ENCODE measurements around the gene ATP13A4. TPM values are rescaled to one million over a fixed set of nuclear protein-coding genes. Genes with fewer than 3 reads are reported as not detected.

ATP13A4 gene
- polyA plus RNA-seq, 3 donors, result 0.08 to 0.21 (median 0.19) TPM

GRCh38 chr3:193589616-193590015 is 34.9 kb upstream of the ATP13A4 start:
- Histone ChIP-seq H3K4me3 (replicated peaks in 1 of 3; ENCODE audit: low read depth in 2 of 3, low read length in 3 of 3) (no peak overlapping the region), H2AFZ (ENCODE audit: insufficient read depth, low read depth, low read length, poor library complexity, severe bottlenecking) (no peak overlapping the region), H3K36me3 (replicated peaks in 1 of 2; ENCODE audit: control insufficient read depth in 1 of 2, insufficient read depth in 2 of 2, low read length in 2 of 2) (no peaks in the 10 kb centered on the region), H3K4me2 (replicated peaks; ENCODE audit: extremely low read depth, low read length, poor library complexity, severe bottlenecking) (no peak overlapping the region), H4K20me1 (ENCODE audit: insufficient read depth, low read length) (no peaks in the 10 kb centered on the region), H3K4me1 (ENCODE audit: control insufficient read depth in 1 of 2, insufficient read depth in 2 of 2, low read length in 2 of 2) (peaks cover 22 to 39% of the 10 kb centered on the region in 2 donors), H3K9ac (ENCODE audit: insufficient read depth, low read length, poor library complexity, severe bottlenecking) (no peak overlapping the region), H3K27me3 (ENCODE audit: control insufficient read depth in 2 of 2, insufficient read depth in 2 of 2, low read length in 2 of 2) (no peaks in the 10 kb centered on the region), H3K79me2 (ENCODE audit: insufficient read depth, low read length) (peaks cover 17% of the 10 kb centered on the region), H3K27ac (ENCODE audit: low read depth in 1 of 2, low read length in 2 of 2) (no peak overlapping the region), H3K9me3 (replicated peaks in 1 of 2; ENCODE audit: control insufficient read depth in 1 of 2, insufficient read depth in 1 of 2, low read length in 2 of 2) (no peaks in the 10 kb centered on the region)
- Mint-ChIP-seq H3K4me1 (peaks cover 34% of the 10 kb centered on the region), H3K9me3 (no peaks in the 10 kb centered on the region), H3K4me3 (no peak overlapping the region), H3K36me3 (no peaks in the 10 kb centered on the region), H3K27ac (no peak overlapping the region), H3K27me3 (ENCODE audit: low read depth in 3 of 3) (peaks cover 0 to 5% (median 2%) of the 10 kb centered on the region in 3 donors)
- no peak for DNase-seq
- TF ChIP-seq, protein P1, sequence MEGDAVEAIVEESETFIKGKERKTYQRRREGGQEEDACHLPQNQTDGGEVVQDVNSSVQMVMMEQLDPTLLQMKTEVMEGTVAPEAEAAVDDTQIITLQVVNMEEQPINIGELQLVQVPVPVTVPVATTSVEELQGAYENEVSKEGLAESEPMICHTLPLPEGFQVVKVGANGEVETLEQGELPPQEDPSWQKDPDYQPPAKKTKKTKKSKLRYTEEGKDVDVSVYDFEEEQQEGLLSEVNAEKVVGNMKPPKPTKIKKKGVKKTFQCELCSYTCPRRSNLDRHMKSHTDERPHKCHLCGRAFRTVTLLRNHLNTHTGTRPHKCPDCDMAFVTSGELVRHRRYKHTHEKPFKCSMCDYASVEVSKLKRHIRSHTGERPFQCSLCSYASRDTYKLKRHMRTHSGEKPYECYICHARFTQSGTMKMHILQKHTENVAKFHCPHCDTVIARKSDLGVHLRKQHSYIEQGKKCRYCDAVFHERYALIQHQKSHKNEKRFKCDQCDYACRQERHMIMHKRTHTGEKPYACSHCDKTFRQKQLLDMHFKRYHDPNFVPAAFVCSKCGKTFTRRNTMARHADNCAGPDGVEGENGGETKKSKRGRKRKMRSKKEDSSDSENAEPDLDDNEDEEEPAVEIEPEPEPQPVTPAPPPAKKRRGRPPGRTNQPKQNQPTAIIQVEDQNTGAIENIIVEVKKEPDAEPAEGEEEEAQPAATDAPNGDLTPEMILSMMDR (IDR thresholded peaks at IDR 0.05), result no peak
- WGBS (ENCODE audit: insufficient coverage), result no CpG with 5 or more reads among the region's 1 CpG
- intact Hi-C loops (cut with micrococcal nuclease), result no loop called here

DNA sequence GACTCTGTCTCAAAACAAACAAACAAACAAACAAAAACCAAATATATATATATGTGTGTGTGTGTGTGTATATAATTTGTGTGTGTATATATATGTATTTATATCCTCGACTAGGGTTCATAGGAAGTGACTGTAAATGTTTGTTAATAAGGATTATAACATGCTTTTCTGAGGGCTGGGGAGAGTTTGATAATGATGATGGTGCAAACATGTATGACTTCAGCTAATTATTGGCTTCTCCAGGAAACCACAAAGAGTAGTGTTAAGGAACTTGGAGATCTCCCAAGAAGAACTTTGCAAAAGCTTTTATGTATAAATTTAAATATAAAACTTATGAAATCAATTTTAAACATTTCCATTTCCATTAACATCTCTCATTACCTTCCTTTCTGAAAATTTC is 34.4 kb upstream of the ATP13A4 start:
- DNase-seq, result no peak
- Histone ChIP-seq H3K4me1 (ENCODE audit: control insufficient read depth in 1 of 2, insufficient read depth in 2 of 2, low read length in 2 of 2) (peaks cover 17 to 34% of the 10 kb centered on the region in 2 donors), H3K27me3 (ENCODE audit: control insufficient read depth in 2 of 2, insufficient read depth in 2 of 2, low read length in 2 of 2) (no peaks in the 10 kb centered on the region), H3K27ac (ENCODE audit: low read depth in 1 of 2, low read length in 2 of 2) (no peak overlapping the region), H3K36me3 (replicated peaks in 1 of 2; ENCODE audit: control insufficient read depth in 1 of 2, insufficient read depth in 2 of 2, low read length in 2 of 2) (no peaks in the 10 kb centered on the region), H3K9me3 (replicated peaks in 1 of 2; ENCODE audit: control insufficient read depth in 1 of 2, insufficient read depth in 1 of 2, low read length in 2 of 2) (no peaks in the 10 kb centered on the region), H2AFZ (ENCODE audit: insufficient read depth, low read depth, low read length, poor library complexity, severe bottlenecking) (no peak overlapping the region), H4K20me1 (ENCODE audit: insufficient read depth, low read length) (no peaks in the 10 kb centered on the region), H3K4me3 (replicated peaks in 1 of 3; ENCODE audit: low read depth in 2 of 3, low read length in 3 of 3) (no peak overlapping the region), H3K4me2 (replicated peaks; ENCODE audit: extremely low read depth, low read length, poor library complexity, severe bottlenecking) (no peak overlapping the region), H3K9ac (ENCODE audit: insufficient read depth, low read length, poor library complexity, severe bottlenecking) (no peak overlapping the region), H3K79me2 (ENCODE audit: insufficient read depth, low read length) (peaks cover 12% of the 10 kb centered on the region)
- WGBS (ENCODE audit: insufficient coverage), result no CpG with 5 or more reads among the region's 1 CpG
- Mint-ChIP-seq H3K27me3 (ENCODE audit: low read depth in 3 of 3) (peaks cover 0 to 5% (median 2%) of the 10 kb centered on the region in 3 donors), H3K36me3 (no peaks in the 10 kb centered on the region), H3K9me3 (no peaks in the 10 kb centered on the region), H3K4me1 (peaks cover 29% of the 10 kb centered on the region), H3K27ac (no peak overlapping the region), H3K4me3 (no peak overlapping the region)
- intact Hi-C loops (cut with micrococcal nuclease), result no loop called here
- TF ChIP-seq, protein P1 (IDR thresholded peaks at IDR 0.05), result no peak

Data from CD14-positive monocyte (primary cell).